Muscle of back (tissue), 11 donors: ENCODE results near the gene ZMYND19. TPM values are rescaled to one million over a fixed set of nuclear protein-coding genes. Genes with fewer than 3 reads are reported as not detected.
"Not testable (repeated sequence)": the region's sequence is repeated elsewhere in the genome, so short reads cannot be mapped to it uniquely, and the experiment has no call there.

Source experiments
- DNase-seq, 3 donors: peaks; one replicate each; pipeline versions ENCODE4 v3.0.0 to v3.0.0-alpha.2; 2013
- polyA plus RNA-seq, 10 donors: library from polyadenylated mRNA; unstranded; fragments of 120-200 nt; gene quantifications; one replicate each; pipeline ENCODE4 v1.2.1, GENCODE V29; 2013; ENCODE audit not compliant: insufficient read length in 10 of 10

Gene ZMYND19
- polyA plus RNA-seq, 10 donors = 13.3 to 25.1 (median 17.3) TPM

- DNase-seq = not testable (repeated sequence)
These were observed 57.3 kb downstream of the ZMYND19 start for GRCh38 chr9:137532891-137533468.

Other genes with a start within 250 kb of the ZMYND19 start
- gene EXD3, start 167.3 kb downstream of the ZMYND19 start, polyA plus RNA-seq = 10 to 100 TPM in 3 of 10 donors, 1 to 10 TPM in 7; 8.2 to 14.1 (median 9.3) TPM
- 1 to 10 TPM; 1.1 to 2.6 (median 1.9) TPM for gene NOXA1, start 167.1 kb downstream of the ZMYND19 start, polyA plus RNA-seq
- gene ENTPD8, start 149.2 kb downstream of the ZMYND19 start, polyA plus RNA-seq = under 1 TPM; 0.17 to 0.71 (median 0.32) TPM
- 10 to 100 TPM; 17.1 to 30.9 (median 20.2) TPM for gene NSMF, start 131.2 kb downstream of the ZMYND19 start, polyA plus RNA-seq
- 1 to 10 TPM; 1.1 to 4.1 (median 2.2) TPM for gene PNPLA7, start 40.1 kb downstream of the ZMYND19 start, polyA plus RNA-seq
- 10 to 100 TPM; 17.7 to 39.4 (median 22.2) TPM for gene MRPL41, start 38.6 kb downstream of the ZMYND19 start, polyA plus RNA-seq
- 10 to 100 TPM; 18.3 to 45.4 (median 24.8) TPM for gene DPH7, start 11.6 kb downstream of the ZMYND19 start, polyA plus RNA-seq
- 10 to 100 TPM; 22.3 to 39.6 (median 33.2) TPM for gene ARRDC1, start 15.2 kb upstream of the ZMYND19 start, polyA plus RNA-seq
- 10 to 100 TPM; 35.8 to 56.6 (median 46.2) TPM for gene EHMT1, start 28.5 kb upstream of the ZMYND19 start, polyA plus RNA-seq